Activated T-helper 2 cell treated with anti-CD3 and anti-CD28 coated beads, Interferon-gamma antibody, Interleukin-2, Interleukin-4, amounts not matched to agents 10 μg/mL and 5 μg/mL and 100 μg/mL, durations not matched to agents 14 hours and 24 hours and 36 hours (primary cell): Measurements from ENCODE around the gene ZCCHC9. TPM values are rescaled to one million over a fixed set of nuclear protein-coding genes. Genes with fewer than 3 reads are reported as not detected.
"Not testable (repeated sequence)": the region's sequence is repeated elsewhere in the genome, so short reads cannot be mapped to it uniquely, and the experiment has no call there.

Experiments used
- DNase-seq: peaks from one replicate; pipeline ENCODE4 v3.0.0; 2021; ENCODE audit warnings: low spot score
- H3K27ac Mint-ChIP-seq: one replicate; pipeline ENCODE4 v1.8.0; 2021; ENCODE audit warnings: mixed read lengths
- H3K27me3 Mint-ChIP-seq: one replicate; pipeline ENCODE4 v1.8.0; 2021; ENCODE audit warnings: low read depth, mixed read lengths
- H3K36me3 Mint-ChIP-seq: one replicate; pipeline ENCODE4 v1.8.0; 2021; ENCODE audit warnings: low read depth, mixed read lengths
- H3K4me1 Mint-ChIP-seq: one replicate; pipeline ENCODE4 v1.8.0; 2021; ENCODE audit warnings: low read depth, mixed read lengths
- H3K4me3 Mint-ChIP-seq: one replicate; pipeline ENCODE4 v1.8.0; 2021; ENCODE audit warnings: low read depth, mild to moderate bottlenecking, moderate library complexity, mixed read lengths
- H3K9me3 Mint-ChIP-seq: one replicate; pipeline ENCODE4 v1.8.0; 2021; ENCODE audit warnings: mixed read lengths
- intact Hi-C: fragments of 100-400 bp; cut with micrococcal nuclease; formaldehyde crosslinking; loops from one replicate; pipeline ENCODE4 v1.15.1; 2023
- total RNA-seq: library from RNA; stranded (reverse); gene quantifications from 2 replicates; pipeline ENCODE4 v1.2.3, GENCODE V29; 2022

Gene ZCCHC9
- total RNA-seq, 1 donor from 2014 or later, result 43.4 TPM

GRCh38 chr5:81313686-81314085 is 12.3 kb downstream of the ZCCHC9 start:
- DNase-seq, result no peak
- H3K27ac Mint-ChIP-seq, result no peak overlapping the region
- H3K27me3 Mint-ChIP-seq, result no peaks in the 10 kb centered on the region
- intact Hi-C loops, result no loop called here
- no peak overlapping the region for H3K4me3 Mint-ChIP-seq
- H3K4me1 Mint-ChIP-seq, result peaks cover 4% of the 10 kb centered on the region
- no peaks in the 10 kb centered on the region for H3K9me3 Mint-ChIP-seq
- H3K36me3 Mint-ChIP-seq, result peaks cover 43% of the 10 kb centered on the region

DNA sequence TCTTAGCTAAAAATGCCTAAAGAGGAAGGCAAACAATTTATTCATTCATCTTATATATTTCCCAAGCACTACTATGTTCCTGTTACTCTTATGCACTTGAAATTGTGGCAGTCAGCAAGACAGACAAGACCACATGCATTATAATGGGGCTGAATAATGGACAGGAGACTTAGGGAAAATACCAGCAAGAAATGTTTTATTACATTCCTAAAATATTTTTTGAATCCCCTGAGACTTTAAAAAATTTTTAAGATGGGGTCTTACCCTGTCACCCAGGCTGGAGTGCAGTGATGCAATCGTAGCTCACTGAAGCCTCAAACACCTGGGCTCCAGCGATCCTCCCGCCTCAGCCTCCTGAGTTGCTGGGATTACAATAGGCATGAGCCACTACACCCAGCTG is 13.2 kb downstream of the ZCCHC9 start:
- DNase-seq, result no peak
- Mint-ChIP-seq H3K36me3 (peaks cover 36% of the 10 kb centered on the region), H3K4me3 (no peak overlapping the region), H3K27me3 (no peaks in the 10 kb centered on the region), H3K4me1 (peaks cover 4% of the 10 kb centered on the region), H3K27ac (no peak overlapping the region), H3K9me3 (no peaks in the 10 kb centered on the region)
- intact Hi-C loops, result no loop called here

DNA sequence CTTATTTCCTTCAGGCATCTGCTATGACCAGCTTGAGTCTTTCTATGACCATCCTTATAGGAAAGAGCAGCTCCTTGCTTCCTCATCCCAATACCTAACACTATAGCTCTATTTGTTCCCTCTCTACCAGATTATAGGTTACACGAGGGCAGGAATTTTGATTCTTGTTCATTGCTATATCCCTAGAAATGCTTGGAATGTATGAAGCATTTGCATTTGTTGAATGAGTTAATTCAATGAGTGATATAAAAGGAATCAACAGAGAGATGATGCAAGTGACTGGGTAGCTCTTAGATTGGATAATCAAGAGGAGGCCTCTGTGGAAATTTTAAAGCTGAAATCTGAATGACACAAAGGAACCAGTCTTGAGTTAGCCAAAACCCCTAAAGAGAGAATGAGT is 13.9 kb downstream of the ZCCHC9 start:
- H3K4me1 Mint-ChIP-seq, result peaks cover 4% of the 10 kb centered on the region
- H3K27ac Mint-ChIP-seq, result no peak overlapping the region
- H3K9me3 Mint-ChIP-seq, result no peaks in the 10 kb centered on the region
- H3K4me3 Mint-ChIP-seq, result no peak overlapping the region
- H3K27me3 Mint-ChIP-seq, result no peaks in the 10 kb centered on the region
- intact Hi-C loops, result no loop called here
- peaks cover 32% of the 10 kb centered on the region for H3K36me3 Mint-ChIP-seq
- DNase-seq, result no peak

- Mint-ChIP-seq H3K9me3 (no peaks in the 10 kb centered on the region), H3K27me3 (no peaks in the 10 kb centered on the region), H3K4me3 (no peak overlapping the region), H3K36me3 (peaks cover 29% of the 10 kb centered on the region), H3K4me1 (peaks cover 4% of the 10 kb centered on the region), H3K27ac (no peak overlapping the region)
- DNase-seq, result no peak
- intact Hi-C loops, result no loop called here
Observed at GRCh38 chr5:81315830-81316229, 14.4 kb downstream of the ZCCHC9 start.

DNA sequence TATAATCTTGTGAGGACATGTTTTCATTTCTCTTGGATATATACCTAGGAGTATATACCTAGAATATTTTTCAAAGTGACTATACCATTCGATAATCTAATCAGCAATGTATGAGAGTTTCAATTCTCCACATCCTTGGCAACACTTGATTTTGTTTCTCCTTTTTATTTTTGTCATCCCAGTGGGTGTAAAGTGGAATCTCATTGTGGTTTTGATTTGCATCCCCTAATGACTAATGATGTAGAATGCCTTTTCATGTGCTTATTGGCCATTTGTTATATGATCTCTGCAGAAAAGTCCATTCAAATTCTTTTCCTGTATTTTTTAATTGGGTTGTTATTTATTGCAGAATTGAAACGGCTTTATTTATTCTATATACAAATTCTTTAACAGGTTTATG is 15.2 kb downstream of the ZCCHC9 start:
- intact Hi-C loops, result no loop called here
- Mint-ChIP-seq H3K27ac (no peak overlapping the region), H3K4me3 (no peak overlapping the region), H3K27me3 (no peaks in the 10 kb centered on the region), H3K4me1 (peaks cover 4% of the 10 kb centered on the region), H3K9me3 (no peaks in the 10 kb centered on the region), H3K36me3 (peaks cover 26% of the 10 kb centered on the region)
- DNase-seq, result no peak

- no peak for DNase-seq
- Mint-ChIP-seq H3K4me1 (peaks cover 4% of the 10 kb centered on the region), H3K27ac (no peak overlapping the region), H3K36me3 (peaks cover 19% of the 10 kb centered on the region), H3K4me3 (no peak overlapping the region), H3K9me3 (no peaks in the 10 kb centered on the region), H3K27me3 (no peaks in the 10 kb centered on the region)
- intact Hi-C loops, result no loop called here
Observed at GRCh38 chr5:81317536-81317935, 16.1 kb downstream of the ZCCHC9 start.

DNA sequence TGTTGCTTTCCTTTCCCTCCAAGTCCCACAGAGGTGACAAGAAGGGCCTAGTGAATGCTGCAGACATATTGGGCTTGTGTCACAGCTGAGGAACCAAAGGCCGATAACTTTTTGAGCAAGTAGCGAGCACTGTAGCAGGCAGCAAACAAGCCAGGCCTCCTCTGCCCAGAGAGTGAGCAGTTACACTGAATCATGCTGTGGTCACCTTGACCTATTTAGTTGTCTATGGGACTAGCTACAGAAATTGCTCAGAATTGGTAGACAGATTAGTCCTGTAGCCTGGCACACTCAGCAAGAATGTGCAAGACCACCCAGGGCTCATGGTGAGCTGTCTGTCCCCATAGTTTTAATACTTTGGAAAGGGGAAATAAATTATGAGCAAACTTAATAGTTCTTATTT is 25.2 kb downstream of the ZCCHC9 start:
- H3K4me3 Mint-ChIP-seq, result no peak overlapping the region
- H3K4me1 Mint-ChIP-seq, result no peaks in the 10 kb centered on the region
- peaks cover 8% of the 10 kb centered on the region for H3K27me3 Mint-ChIP-seq
- intact Hi-C loops, result no loop called here
- DNase-seq, result no peak
- no peaks in the 10 kb centered on the region for H3K36me3 Mint-ChIP-seq
- H3K27ac Mint-ChIP-seq, result no peak overlapping the region
- no peaks in the 10 kb centered on the region for H3K9me3 Mint-ChIP-seq

- no peak for DNase-seq
- peaks cover 1% of the 10 kb centered on the region for H3K27me3 Mint-ChIP-seq
Observed at GRCh38 chr5:81334304-81335061, 33.1 kb downstream of the ZCCHC9 start.

DNA sequence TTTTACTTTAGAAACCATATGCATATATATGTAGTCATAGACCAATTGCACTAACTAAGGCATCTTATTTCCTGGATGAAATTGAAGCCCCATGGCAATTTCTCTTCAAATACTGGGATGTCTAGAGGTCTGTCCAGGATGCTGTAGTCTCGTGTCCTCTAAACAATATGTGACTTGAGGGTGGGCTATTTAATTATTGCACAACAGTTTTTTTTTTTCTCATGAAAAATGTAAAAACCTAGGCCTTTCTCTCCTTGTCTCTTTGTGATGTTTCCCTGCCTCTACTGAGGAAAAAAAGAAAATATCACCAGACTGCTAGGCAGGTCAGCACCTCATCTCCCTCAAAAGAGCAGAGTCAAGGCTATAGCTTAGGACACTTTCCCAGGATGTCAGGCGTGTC is 34.6 kb downstream of the ZCCHC9 start:
- Mint-ChIP-seq H3K4me1 (no peaks in the 10 kb centered on the region), H3K9me3 (peaks cover 3% of the 10 kb centered on the region), H3K4me3 (no peak overlapping the region), H3K27ac (no peak overlapping the region), H3K27me3 (no peaks in the 10 kb centered on the region), H3K36me3 (no peaks in the 10 kb centered on the region)
- no peak for DNase-seq
- intact Hi-C loops, result no loop called here

More at GRCh38 chr5:81334304-81335061, 33.1 kb downstream of the ZCCHC9 start:
- Mint-ChIP-seq H3K27ac (no peak overlapping the region), H3K4me1 (no peaks in the 10 kb centered on the region), H3K36me3 (no peaks in the 10 kb centered on the region), H3K9me3 (peaks cover 3% of the 10 kb centered on the region), H3K4me3 (no peak overlapping the region)
- intact Hi-C loops, result no loop called here

- no peak for DNase-seq
- Mint-ChIP-seq H3K27ac (no peak overlapping the region), H3K4me1 (no peaks in the 10 kb centered on the region), H3K36me3 (no peaks in the 10 kb centered on the region), H3K9me3 (peaks cover 3% of the 10 kb centered on the region), H3K27me3 (no peaks in the 10 kb centered on the region), H3K4me3 (no peak overlapping the region)
- intact Hi-C loops, result no loop called here
Observed at GRCh38 chr5:81336556-81336955, 35.2 kb downstream of the ZCCHC9 start.

- no peaks in the 10 kb centered on the region for H3K36me3 Mint-ChIP-seq
- intact Hi-C loops, result no loop called here
- H3K4me1 Mint-ChIP-seq, result no peaks in the 10 kb centered on the region
- H3K9me3 Mint-ChIP-seq, result peaks cover 3% of the 10 kb centered on the region
- peaks cover 2% of the 10 kb centered on the region for H3K27me3 Mint-ChIP-seq
- H3K27ac Mint-ChIP-seq, result no peak overlapping the region
- H3K4me3 Mint-ChIP-seq, result no peak overlapping the region
- DNase-seq, result no peak
Observed at GRCh38 chr5:81337803-81338202, 36.4 kb downstream of the ZCCHC9 start.

GRCh38 chr5:81338213-81338612 is 36.8 kb downstream of the ZCCHC9 start:
- H3K4me3 Mint-ChIP-seq, H3K36me3 Mint-ChIP-seq, H3K27me3 Mint-ChIP-seq, intact Hi-C loops, H3K9me3 Mint-ChIP-seq, H3K27ac Mint-ChIP-seq, DNase-seq, H3K4me1 Mint-ChIP-seq: not testable (repeated sequence)

DNA sequence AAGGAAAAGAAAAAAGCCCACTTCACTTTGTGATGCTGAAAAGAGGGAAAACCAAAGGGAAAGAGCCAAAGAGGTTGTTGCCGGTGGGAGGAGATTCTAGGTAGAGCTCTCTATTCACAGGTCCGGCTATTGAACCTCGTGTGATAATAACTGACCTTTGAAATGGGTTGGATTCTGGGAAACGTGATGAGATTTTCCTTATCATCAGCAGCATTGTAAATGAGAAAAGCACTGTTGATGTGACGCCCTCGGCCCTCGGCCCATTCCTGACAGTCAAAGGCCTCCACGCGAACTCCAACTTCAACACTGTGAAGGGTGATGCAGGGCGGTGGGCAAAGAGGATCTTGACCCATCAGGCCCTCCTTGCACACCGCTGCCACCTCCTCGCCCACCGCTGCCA is 43.3 kb downstream of the ZCCHC9 start:
- Mint-ChIP-seq H3K4me3 (no peak overlapping the region), H3K27me3 (peaks cover 8% of the 10 kb centered on the region), H3K27ac (no peak overlapping the region), H3K9me3 (no peaks in the 10 kb centered on the region), H3K4me1 (no peaks in the 10 kb centered on the region), H3K36me3 (no peaks in the 10 kb centered on the region)
- no peak for DNase-seq
- intact Hi-C loops, result no loop called here
